D721Med (cell line): ENCODE measurements around the gene PSEN1.
A peak's percentile ranks its signal among the peaks of the same experiment; 100 is the strongest.

Source experiments
- DNase-seq: peaks from one replicate; pipeline ENCODE4 v3.0.0; 2011; ENCODE audit warnings: low spot score; ENCODE audit not compliant: insufficient read length
- FAIRE-seq: peaks from 2 replicates; lab custom pipeline; 2011; peaks lifted over from hg19 to GRCh38; lab: Jason Lieb, UNC
- TF ChIP-seq, protein P1 (sequence below): IDR thresholded peaks from 2 replicates; pipeline ENCODE4 v1.5.1; 2012; ENCODE audit warnings: mild to moderate bottlenecking, control low read depth; ENCODE audit not compliant: insufficient read depth; ENCODE audit errors: missing control alignments

The PSEN1 gene

DNA sequence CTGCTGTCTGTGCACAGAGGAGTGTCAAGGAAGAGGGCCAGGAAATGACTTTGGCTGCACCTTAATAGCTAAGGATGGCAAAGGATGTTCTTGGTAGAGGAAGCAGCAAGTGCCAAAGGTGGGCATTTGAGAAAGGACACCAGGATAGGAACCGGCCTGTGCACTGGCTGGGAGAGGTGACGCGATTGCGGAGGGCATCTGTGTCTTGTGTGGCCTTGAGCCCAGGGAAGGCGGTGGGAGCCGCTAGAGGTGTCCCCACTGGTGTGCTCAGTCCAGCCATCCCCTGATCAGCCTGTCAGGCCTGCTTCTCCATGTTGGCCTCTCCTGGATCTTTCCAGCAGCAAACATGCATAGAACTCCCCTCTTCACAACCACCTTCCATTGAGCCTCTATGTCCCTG lies 131.2 kb downstream of the PSEN1 start:
- FAIRE-seq (no peak), DNase-seq (no peak)
- TF ChIP-seq, protein P1, sequence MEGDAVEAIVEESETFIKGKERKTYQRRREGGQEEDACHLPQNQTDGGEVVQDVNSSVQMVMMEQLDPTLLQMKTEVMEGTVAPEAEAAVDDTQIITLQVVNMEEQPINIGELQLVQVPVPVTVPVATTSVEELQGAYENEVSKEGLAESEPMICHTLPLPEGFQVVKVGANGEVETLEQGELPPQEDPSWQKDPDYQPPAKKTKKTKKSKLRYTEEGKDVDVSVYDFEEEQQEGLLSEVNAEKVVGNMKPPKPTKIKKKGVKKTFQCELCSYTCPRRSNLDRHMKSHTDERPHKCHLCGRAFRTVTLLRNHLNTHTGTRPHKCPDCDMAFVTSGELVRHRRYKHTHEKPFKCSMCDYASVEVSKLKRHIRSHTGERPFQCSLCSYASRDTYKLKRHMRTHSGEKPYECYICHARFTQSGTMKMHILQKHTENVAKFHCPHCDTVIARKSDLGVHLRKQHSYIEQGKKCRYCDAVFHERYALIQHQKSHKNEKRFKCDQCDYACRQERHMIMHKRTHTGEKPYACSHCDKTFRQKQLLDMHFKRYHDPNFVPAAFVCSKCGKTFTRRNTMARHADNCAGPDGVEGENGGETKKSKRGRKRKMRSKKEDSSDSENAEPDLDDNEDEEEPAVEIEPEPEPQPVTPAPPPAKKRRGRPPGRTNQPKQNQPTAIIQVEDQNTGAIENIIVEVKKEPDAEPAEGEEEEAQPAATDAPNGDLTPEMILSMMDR = no peak

DNA sequence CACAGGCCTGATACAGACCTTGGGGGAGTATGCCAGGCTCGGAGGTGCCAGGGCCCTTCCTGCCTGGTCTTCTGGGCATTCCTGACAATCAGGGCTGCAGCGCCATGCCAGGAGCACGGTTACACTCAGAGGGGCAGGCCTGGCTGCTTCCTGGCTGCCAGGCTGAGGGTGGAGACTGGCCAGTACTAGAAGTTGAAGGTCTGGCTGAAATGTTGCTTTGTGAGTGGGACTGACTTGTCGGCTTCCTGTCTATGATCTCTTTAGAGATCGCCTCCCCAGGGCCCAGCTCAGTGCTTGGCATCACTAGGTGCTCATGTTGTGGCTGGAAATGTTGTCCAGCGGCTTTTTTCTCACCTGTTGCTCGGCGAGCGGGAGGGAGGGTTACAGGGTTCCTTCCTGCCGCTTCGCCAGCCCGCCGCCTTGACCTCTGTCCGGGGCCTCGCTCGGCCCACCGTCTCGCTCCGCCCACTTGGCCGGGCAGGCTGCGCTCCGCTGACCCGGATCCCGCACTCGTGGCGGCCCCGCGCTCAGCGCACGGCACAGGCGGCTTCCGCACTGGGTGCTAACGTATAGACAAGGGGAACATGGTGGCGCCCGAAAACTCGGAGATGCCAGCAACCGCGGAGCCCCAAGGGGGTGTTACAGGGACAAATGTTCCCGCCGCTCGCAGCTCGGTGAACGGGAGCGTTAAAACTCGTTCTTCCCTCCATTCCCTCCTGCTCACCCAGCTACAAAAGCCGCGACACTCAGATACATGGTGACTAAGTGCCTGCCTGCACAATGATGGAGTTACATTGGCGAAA lies 133.6 kb downstream of the PSEN1 start:
- FAIRE-seq = no peak

DNA sequence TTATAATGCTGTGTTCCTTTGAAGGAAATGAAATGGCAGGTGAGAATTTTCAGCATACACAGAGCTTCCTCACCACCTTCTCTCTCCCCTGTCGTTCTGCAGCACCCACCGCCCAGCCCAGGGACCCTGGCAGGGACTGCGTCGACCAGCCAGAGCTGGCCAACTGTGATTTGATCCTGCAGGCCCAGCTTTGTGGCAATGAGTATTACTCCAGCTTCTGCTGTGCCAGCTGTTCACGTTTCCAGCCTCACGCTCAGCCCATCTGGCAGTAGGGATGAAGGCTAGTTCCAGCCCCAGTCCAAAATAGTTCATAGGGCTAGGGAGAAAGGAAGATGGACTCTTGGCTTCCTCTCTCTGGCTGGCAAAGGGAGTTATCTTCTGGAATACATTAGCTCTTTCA lies 136.1 kb downstream of the PSEN1 start:
- TF ChIP-seq, protein P1 = no peak
- DNase-seq = peak; percentile 81
- FAIRE-seq = no peak

More for the DNA sequence above, 133.6 kb downstream of the PSEN1 start:
- TF ChIP-seq, protein P1 = no peak
- no peak for DNase-seq
